Psoas muscle (tissue), 8 donors: Measurements from ENCODE around the gene RHOT2. TPM values are rescaled to one million over a fixed set of nuclear protein-coding genes. Genes with fewer than 3 reads are reported as not detected.
A peak's percentile ranks its signal among the peaks of the same experiment; 100 is the strongest.

Experiments
- ATAC-seq, 4 donors: fragments of 200-7000 bp; cut with Tn5 transposase; one replicate each; pipeline ENCODE4 v1.9.1; 2020; ENCODE audit warnings: moderate library complexity in 3 of 4, mild to moderate bottlenecking in 2 of 4
- DNase-seq, 2 donors: peaks; one replicate each; pipeline ENCODE4 v3.0.0-alpha.2; 2020
- H3K27ac ChIP-seq: fragments of 200-600 bp; one replicate; pipeline ENCODE4 v1.8.0; 2022
- H3K27me3 ChIP-seq, 3 donors: fragments of 200-600 bp in 1 of 3; one replicate each; pipeline versions ENCODE4 v1.6.1 to v1.8.0; 2013 to 2022; ENCODE audit warnings: low read length in 2 of 3, mild to moderate bottlenecking in 2 of 3, moderate library complexity in 1 of 3; ENCODE audit not compliant: insufficient read depth in 3 of 3
- H3K36me3 ChIP-seq, 2 donors: fragments of 200-600 bp in 1 of 2; one replicate each; pipeline versions ENCODE4 v1.6.1 to v1.8.0; 2013 to 2022; ENCODE audit warnings: low read depth in 1 of 2, mild to moderate bottlenecking in 1 of 2, moderate library complexity in 1 of 2; ENCODE audit not compliant: insufficient read depth in 1 of 2
- H3K4me1 ChIP-seq: fragments of 200-600 bp; one replicate; pipeline ENCODE4 v1.8.0; 2022
- H3K4me3 ChIP-seq: fragments of 200-600 bp; one replicate; pipeline ENCODE4 v1.8.0; 2022; ENCODE audit warnings: mild to moderate bottlenecking
- H3K9me3 ChIP-seq: fragments of 200-600 bp; one replicate; pipeline ENCODE4 v1.8.0; 2022
- CTCF ChIP-seq: fragments of 200-600 bp; IDR thresholded peaks from one replicate; pipeline ENCODE4 v1.8.0; 2022; ENCODE audit warnings: antibody characterized with exemption
- WGBS, 3 donors: extraction: QIAGEN DNeasy Blood & Tissue Kit; methylation state at CpG; one replicate each; pipeline versions ENCODE4 v1.1.6 to v1.1.7; 2013; 5-methylcytosine and 5-hydroxymethylcytosine counted together
- intact Hi-C, 2 donors: fragments of 100-400 bp; cut with DNase I; formaldehyde crosslinking; loops; one replicate each; pipeline versions ENCODE4 v1.11.0 to v1.14.2; 2022
- polyA plus RNA-seq, 3 donors: library from polyadenylated mRNA; stranded (reverse); fragments of 200-250 nt; gene quantifications; one replicate each; pipeline ENCODE4 v1.2.3, GENCODE V29; 2013
- total RNA-seq, 4 donors: library from RNA; stranded (reverse); fragmentation: NEBNext Ultra II Directional in 2 of 4; extraction: Animal tissue kit (Norgen Biotek cat#: 25700) in 2 of 4; gene quantifications; one replicate each; pipeline versions ENCODE4 v1.2.1 to v1.2.4, GENCODE V29; 2021 to 2023
- donor health status: healthy with polysubstance abuse.
- donor health status: DM: no; HTN: no; CAD: no; lungs with moderate emphysema.
- donor health status: Bipolar disorder and iron deficiency.
- donor health status: healthy.
- donor health status: DM: yes; HTN: yes; CAD: no.
- donor health status: DM: no; HTN: no; CAD: no.
- donor health status: DM: no; HTN: no; CAD: no.
- donor health status: DM: yes; HTN: yes; CAD: no.

RHOT2 gene
- total and polyA plus RNA-seq, 7 donors = 38.8 to 75.8 (median 52.3) TPM

DNA sequence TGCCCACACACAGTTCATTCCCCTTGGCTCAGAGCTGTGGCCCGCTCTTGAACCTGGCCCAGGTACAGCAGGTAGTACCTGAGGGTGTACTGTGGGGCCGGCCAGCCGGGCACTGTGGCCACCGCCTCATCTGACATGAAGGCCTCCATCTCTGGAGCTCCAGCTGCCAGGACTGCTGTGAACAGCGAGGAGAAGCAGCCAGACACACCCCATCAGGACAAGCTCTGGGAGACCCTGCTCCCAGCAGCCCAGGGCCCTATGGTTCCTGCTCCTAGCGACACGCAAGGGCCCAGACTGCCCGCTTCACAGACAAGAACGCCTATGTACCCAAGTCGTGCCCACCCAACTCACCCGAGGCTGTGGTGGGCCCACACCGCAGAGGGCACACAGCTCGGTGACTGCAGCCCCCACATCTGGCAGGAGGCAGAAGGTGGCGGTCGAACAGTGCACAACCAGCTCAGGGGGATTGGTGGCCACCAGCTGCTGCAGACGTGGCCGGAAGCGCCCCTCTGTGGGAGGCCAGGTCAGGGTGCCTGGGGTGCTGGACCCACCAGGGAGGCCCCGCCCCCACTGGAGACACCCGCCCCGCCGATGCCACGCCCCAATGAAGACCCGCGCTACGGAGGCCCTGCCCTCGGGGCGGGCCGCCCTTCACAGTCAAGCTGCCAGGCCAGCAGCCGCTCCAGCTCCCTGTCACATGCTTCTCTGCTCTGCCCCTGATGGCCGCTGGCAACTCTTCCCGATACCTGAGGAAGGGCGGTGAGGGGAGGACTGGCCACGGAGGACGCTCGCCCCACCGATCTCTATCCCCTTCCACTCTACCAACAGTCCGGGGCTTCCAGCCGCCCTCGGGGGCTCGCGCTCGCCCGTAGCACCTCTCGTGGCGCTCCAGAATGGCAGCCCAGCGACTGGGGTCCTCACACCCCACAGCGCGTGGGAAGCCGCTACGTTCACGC, 11.2 kb downstream of the RHOT2 start:
- no peak for TF ChIP-seq CTCF
- peaks cover 37% of the 10 kb centered on the region for H3K4me1 ChIP-seq
- no peaks in the 10 kb centered on the region for H3K9me3 ChIP-seq
- H3K27ac ChIP-seq = peak overlapping the region; percentile 81
- DNase-seq (peak; percentile 76 to 82), ATAC-seq (peak; percentile 26 to 36 (median 29))
- H3K36me3 ChIP-seq = peaks cover 5 to 20% of the 10 kb centered on the region in 2 donors
- H3K27me3 ChIP-seq = no peaks in the 10 kb centered on the region
- intact Hi-C loops = no loop called here
- WGBS, 3 donors = 20 to 26% (median 22%) methylated on average over 44 to 52 of the region's 52 CpGs
- peak overlapping the region; percentile 85 for H3K4me3 ChIP-seq

- Histone ChIP-seq H3K27me3 (no peaks in the 10 kb centered on the region), H3K27ac (peak within 1 kb of the TSS; percentile 97), H3K4me3 (peak within 1 kb of the TSS; percentile 85), H3K9me3 (no peaks in the 10 kb centered on the region), H3K36me3 (peaks cover 5 to 20% of the 10 kb centered on the region in 2 donors), H3K4me1 (peaks cover 40% of the 10 kb centered on the region)
- TF ChIP-seq CTCF = no peak
- ATAC-seq = peak; percentile 79 to 80 (median 80)
- peak; percentile 89 to 94 for DNase-seq
- intact Hi-C loops = no loop called here
- 0 to 1% (median 1%) methylated on average over 42 to 91 of the region's 91 CpGs for WGBS, 3 donors
Observed at GRCh38 chr16:679814-680624, 12.1 kb downstream of the RHOT2 start, which contains the start of gene STUB1. STUB1 (plus strand) TSS chr16:680410; CDS start chr16:680526, 116 bp downstream.

DNA sequence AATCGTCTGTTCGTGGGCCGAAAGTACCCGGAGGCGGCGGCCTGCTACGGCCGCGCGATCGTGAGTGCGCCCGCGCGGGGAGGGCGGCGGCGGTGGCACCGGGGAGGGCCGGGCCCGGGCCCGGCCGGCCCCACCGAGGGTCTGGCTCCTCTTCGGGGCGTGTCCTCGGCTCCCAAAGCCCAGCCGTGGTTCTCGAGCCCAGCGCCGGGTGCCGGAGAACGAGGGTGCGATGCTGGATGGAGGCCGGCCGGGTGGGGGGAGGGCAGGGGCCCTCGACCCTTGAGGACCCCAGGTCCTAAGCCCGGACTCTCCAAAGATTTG, 12.7 kb downstream of the RHOT2 start:
- intact Hi-C loops = no loop called here
- TF ChIP-seq CTCF = no peak
- H3K36me3 ChIP-seq = peaks cover 5 to 20% of the 10 kb centered on the region in 2 donors
- WGBS, 3 donors = 0 to 1% (median 0%) methylated on average over 32 to 38 of the region's 38 CpGs
- H3K27ac ChIP-seq = peak overlapping the region; percentile 97
- no peak for DNase-seq
- H3K27me3 ChIP-seq = no peaks in the 10 kb centered on the region
- ATAC-seq = no peak
- no peaks in the 10 kb centered on the region for H3K9me3 ChIP-seq
- peak overlapping the region; percentile 85 for H3K4me3 ChIP-seq
- H3K4me1 ChIP-seq = peaks cover 40% of the 10 kb centered on the region

- Histone ChIP-seq H3K27ac (peak overlapping the region; percentile 97), H3K4me1 (peaks cover 40% of the 10 kb centered on the region), H3K27me3 (no peaks in the 10 kb centered on the region), H3K9me3 (no peaks in the 10 kb centered on the region), H3K36me3 (peaks cover 5 to 25% of the 10 kb centered on the region in 2 donors), H3K4me3 (peak overlapping the region; percentile 85)
- peak in 1 of 4 donors; percentile 0 for ATAC-seq
- intact Hi-C loops = no loop called here
- peak; percentile 68 to 89 for DNase-seq
- 33 to 39% (median 36%) methylated on average over 44 of the region's 44 CpGs for WGBS, 3 donors
- TF ChIP-seq CTCF = no peak
Observed at GRCh38 chr16:680967-681745, 13.2 kb downstream of the RHOT2 start.
